Bronchial epithelial cell (primary cell): ENCODE data around the gene M1AP. TPM values are rescaled to one million over a fixed set of nuclear protein-coding genes. Genes with fewer than 3 reads are reported as not detected.

Experiments used
- DNase-seq: peaks from one replicate; pipeline ENCODE4 v3.0.0-alpha.2; 2010; ENCODE audit warnings: low read depth
- FAIRE-seq: peaks from 2 replicates; lab custom pipeline; 2011; peaks lifted over from hg19 to GRCh38; lab: Jason Lieb, UNC
- H3K27me3 ChIP-seq: 2 replicates; pipeline ENCODE4 v1.5.1; 2011; ENCODE audit warnings: low read length; ENCODE audit not compliant: control insufficient read depth, insufficient read depth
- H3K36me3 ChIP-seq: 2 replicates; pipeline ENCODE4 v1.5.1; 2011; ENCODE audit warnings: low read length; ENCODE audit not compliant: control insufficient read depth, insufficient read depth
- H3K4me3 ChIP-seq: 2 replicates; pipeline ENCODE4 v1.5.1; 2011; ENCODE audit warnings: mild to moderate bottlenecking, low read depth, low read length, control low read depth
- total RNA-seq: library from RNA; depleted of rRNA; stranded (reverse); fragments of >200 nt; gene quantifications from 2 replicates; pipeline ENCODE4 v1.2.1, GENCODE V29; 2014
- TF ChIP-seq, protein P1 (sequence below): IDR thresholded peaks from 2 replicates; pipeline ENCODE4 v1.5.1; 2011; ENCODE audit warnings: mild to moderate bottlenecking, moderate library complexity, low read length, control low read depth, inconsistent platforms; ENCODE audit not compliant: insufficient read depth, severe bottlenecking

The M1AP gene
- total RNA-seq, 1 donor from 2014 or later: 0.53 TPM

DNA sequence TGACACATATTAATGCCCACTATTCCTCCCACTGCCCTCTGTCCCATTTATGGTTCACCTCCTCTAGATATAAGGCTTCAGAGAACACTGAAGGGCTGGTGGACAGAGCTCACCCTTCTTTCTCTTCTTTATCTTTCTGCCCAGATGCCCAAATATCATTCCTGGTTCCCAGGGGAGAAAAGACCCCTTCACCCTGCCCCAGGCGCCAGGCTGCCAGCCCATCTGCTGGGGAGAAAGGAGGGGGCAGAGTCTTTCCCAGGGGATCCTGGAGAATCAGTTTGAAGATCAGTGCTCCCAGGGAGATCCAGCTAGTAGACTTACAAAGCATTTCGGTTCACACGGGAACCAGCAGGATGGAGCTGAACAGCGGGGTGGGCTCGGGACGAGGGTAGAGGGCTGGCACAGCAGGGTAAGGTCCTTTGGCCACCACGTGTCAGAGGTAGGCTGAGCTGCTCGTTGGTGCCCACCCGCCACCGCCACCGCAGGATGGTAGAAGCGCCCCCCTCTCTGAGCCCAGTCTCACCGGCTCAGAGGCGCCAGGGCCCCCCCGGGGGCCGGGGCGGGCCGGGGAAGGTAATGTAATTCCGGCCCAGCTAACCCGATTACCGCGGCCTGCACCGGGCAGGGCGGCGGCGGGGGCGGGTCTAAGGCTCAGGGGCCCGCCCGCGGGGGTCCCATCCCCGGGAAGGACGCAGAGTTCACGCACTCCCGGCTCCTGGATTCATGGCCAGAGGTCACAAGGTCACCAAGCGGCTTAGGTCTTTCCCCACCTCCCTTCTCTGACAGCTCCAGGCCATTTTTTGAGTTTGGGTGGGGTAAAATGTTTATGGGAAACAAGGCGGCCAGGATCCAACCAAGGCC lies 135.2 kb downstream of the M1AP start:
- no peak for FAIRE-seq
- DNase-seq: no peak
- Histone ChIP-seq H3K4me3 (no peak overlapping the region), H3K36me3 (no peaks in the 10 kb centered on the region), H3K27me3 (peaks cover 44% of the 10 kb centered on the region)
- TF ChIP-seq, protein P1, sequence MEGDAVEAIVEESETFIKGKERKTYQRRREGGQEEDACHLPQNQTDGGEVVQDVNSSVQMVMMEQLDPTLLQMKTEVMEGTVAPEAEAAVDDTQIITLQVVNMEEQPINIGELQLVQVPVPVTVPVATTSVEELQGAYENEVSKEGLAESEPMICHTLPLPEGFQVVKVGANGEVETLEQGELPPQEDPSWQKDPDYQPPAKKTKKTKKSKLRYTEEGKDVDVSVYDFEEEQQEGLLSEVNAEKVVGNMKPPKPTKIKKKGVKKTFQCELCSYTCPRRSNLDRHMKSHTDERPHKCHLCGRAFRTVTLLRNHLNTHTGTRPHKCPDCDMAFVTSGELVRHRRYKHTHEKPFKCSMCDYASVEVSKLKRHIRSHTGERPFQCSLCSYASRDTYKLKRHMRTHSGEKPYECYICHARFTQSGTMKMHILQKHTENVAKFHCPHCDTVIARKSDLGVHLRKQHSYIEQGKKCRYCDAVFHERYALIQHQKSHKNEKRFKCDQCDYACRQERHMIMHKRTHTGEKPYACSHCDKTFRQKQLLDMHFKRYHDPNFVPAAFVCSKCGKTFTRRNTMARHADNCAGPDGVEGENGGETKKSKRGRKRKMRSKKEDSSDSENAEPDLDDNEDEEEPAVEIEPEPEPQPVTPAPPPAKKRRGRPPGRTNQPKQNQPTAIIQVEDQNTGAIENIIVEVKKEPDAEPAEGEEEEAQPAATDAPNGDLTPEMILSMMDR: no peak

DNA sequence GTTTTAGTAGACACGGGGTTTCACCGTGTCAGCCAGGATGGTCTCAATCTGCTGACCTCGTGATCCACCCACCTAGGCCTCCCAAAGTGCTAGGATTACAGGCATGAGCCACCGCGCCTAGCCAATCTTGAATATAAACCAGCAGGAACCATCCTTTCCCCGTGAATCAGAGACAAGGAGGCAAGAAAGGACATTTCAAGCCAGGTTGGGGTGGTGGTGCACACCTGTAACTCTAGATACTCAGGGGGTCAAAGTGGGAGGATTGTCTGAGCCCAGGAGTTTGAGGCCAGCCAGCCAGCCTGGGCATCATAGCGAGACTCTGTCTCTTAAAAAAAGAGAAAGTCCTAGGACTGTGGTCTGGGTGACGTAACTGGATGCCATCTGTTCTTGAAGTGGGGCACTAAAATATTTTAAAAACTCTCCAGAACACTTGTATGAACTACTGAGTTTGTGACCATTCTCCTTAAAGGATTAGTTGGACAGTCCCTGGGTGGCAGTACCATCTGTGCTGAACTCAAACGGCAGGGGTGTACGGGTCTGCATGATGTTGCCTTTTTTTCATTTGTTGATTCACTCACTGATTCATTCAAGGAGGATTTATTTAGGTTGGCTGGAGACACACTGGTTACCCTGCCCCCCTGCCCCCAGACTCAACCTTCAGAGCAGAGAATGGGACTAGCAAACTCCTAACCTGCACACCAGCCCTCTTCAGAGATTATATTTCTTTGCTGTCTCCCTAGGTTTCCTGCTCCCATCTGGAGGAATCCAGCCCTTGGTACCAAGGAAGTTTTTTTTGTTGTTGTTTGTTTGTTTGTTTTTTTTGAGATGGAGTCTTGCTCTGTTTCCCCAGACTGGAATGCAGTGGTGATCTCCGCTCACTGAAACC lies 136.8 kb downstream of the M1AP start:
- peaks cover 44% of the 10 kb centered on the region for H3K27me3 ChIP-seq
- TF ChIP-seq, protein P1: no peak

DNA sequence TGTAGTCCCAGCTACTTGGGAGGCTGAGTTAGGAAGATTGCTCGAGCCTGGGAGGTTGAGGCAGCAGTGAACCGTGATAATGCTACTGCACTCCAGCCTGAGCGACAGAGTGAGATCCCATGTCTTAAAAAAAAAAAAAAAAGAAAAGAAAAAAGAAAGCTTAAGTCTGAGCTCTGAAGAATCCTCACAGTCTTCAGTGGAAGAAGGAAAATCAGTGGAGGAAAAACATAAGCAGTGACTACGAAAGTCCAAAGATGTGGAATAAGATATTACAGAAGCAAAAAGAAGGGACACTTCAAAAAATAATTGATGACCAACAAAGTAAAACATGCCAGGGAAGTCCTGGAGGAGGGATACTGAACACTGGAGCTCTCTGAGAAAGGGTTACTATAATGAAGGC lies 137.9 kb downstream of the M1AP start:
- peaks cover 6% of the 10 kb centered on the region for H3K36me3 ChIP-seq
- H3K27me3 ChIP-seq: peaks cover 37% of the 10 kb centered on the region
- TF ChIP-seq, protein P1: no peak
- H3K4me3 ChIP-seq: no peak overlapping the region
- no peak for DNase-seq
- no peak for FAIRE-seq

More for the DNA sequence above, 136.8 kb downstream of the M1AP start:
- no peak for DNase-seq
- Histone ChIP-seq H3K4me3 (no peak overlapping the region), H3K36me3 (no peaks in the 10 kb centered on the region)
- FAIRE-seq: no peak

GRCh38 chr2:74507926-74508520 lies 140.1 kb downstream of the M1AP start:
- H3K4me3 ChIP-seq: peak overlapping the region; percentile 70
- peaks cover 7% of the 10 kb centered on the region for H3K36me3 ChIP-seq
- FAIRE-seq (no peak), DNase-seq (peak; percentile 25)
- TF ChIP-seq, protein P1: no peak
- H3K27me3 ChIP-seq: peaks cover 18% of the 10 kb centered on the region

Other genes starting within 250 kb of the M1AP start
- 0.26 TPM in 2 replicates for gene C2orf81, start 226.7 kb downstream of the M1AP start, total RNA-seq
- gene WDR54, start 226.6 kb downstream of the M1AP start, total RNA-seq: 26.9 and 31.6 TPM in 2 replicates
- 22.1 and 24.1 TPM in 2 replicates for gene RTKN, start 206.4 kb downstream of the M1AP start, total RNA-seq
- 13.7 and 26.6 TPM in 2 replicates for gene INO80B, start 193.2 kb downstream of the M1AP start, total RNA-seq
- 31.1 and 50.3 TPM in 2 replicates for gene WBP1, start 189.9 kb downstream of the M1AP start, total RNA-seq
- gene MOGS, start 182.9 kb downstream of the M1AP start, total RNA-seq: 49.5 and 50.6 TPM in 2 replicates
- 45.6 and 57.9 TPM in 2 replicates for gene MRPL53, start 175.7 kb downstream of the M1AP start, total RNA-seq
- 12.1 and 12.8 TPM in 2 replicates for gene CCDC142, start 165.3 kb downstream of the M1AP start, total RNA-seq
- 5.8 and 6.8 TPM in 2 replicates for gene TTC31, start 165.2 kb downstream of the M1AP start, total RNA-seq
- gene LBX2, start 148.7 kb downstream of the M1AP start, total RNA-seq: 0.53 and 0.77 TPM in 2 replicates
- gene PCGF1, start 140.6 kb downstream of the M1AP start, total RNA-seq: 35.5 and 41.5 TPM in 2 replicates
- not detected in 2 replicates for gene TLX2, start 133.9 kb downstream of the M1AP start, total RNA-seq
- gene DQX1, start 122.1 kb downstream of the M1AP start, total RNA-seq: 1.6 and 5.6 TPM in 2 replicates
- 176 and 198 TPM in 2 replicates for gene AUP1, start 118.6 kb downstream of the M1AP start, total RNA-seq
- 29.1 and 67.7 TPM in 2 replicates for gene HTRA2, start 118.4 kb downstream of the M1AP start, total RNA-seq
- gene LOXL3, start 94.4 kb downstream of the M1AP start, total RNA-seq: 0.13 and 0.53 TPM in 2 replicates
- gene DOK1, start 93.6 kb downstream of the M1AP start, total RNA-seq: 0.51 and 1.1 TPM in 2 replicates
- gene SEMA4F, start 5.9 kb upstream of the M1AP start, total RNA-seq: 3.2 and 5.1 TPM in 2 replicates
- 158 and 175 TPM in 2 replicates for gene HK2, start 185.8 kb upstream of the M1AP start, total RNA-seq